Left forelimb (tissue), 1 donor: ENCODE results near the gene RBM33.
"Not testable (repeated sequence)": the region's sequence is repeated elsewhere in the genome, so short reads cannot be mapped to it uniquely, and the experiment has no call there.

Experiments used
- DNase-seq: peaks from one replicate; pipeline ENCODE4 v3.0.0-alpha.2; 2018; ENCODE audit warnings: low spot score

RBM33 gene

GRCh38 chr7:155644178-155644970 lies at the start of gene RBM33:
RBM33 (plus strand) TSS chr7:155644661; CDS start chr7:155644877, 216 bp downstream.
- peak; percentile 90 for DNase-seq

GRCh38 chr7:155594961-155595366 lies 49.5 kb upstream of the RBM33 start:
- DNase-seq = peak; percentile 37

DNA sequence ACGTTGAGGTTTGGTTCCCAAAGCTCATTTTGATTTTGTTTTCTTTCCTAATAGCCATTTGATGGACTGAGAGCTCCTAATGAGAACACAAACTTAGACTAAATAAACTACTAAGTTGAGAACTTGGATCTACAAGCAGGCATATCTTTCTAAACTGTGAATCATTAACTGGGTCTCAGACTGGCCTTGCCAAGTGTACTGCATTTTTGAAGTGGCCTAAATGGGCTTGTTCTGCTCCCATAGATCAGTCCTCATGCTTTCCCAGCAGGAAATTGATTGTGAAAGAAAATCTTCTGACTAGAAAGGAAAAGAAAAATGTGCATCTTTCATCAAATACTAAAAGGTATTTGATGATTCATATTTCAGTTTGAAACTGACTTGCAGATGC lies 46.7 kb upstream of the RBM33 start:
- peak; percentile 4 for DNase-seq

GRCh38 chr7:155598810-155599210 lies 45.7 kb upstream of the RBM33 start:
- peak; percentile 84 for DNase-seq

- peak; percentile 18 for DNase-seq
These were observed 42.3 kb upstream of the RBM33 start for GRCh38 chr7:155602156-155602555.

GRCh38 chr7:155602750-155603149 lies 41.7 kb upstream of the RBM33 start:
- DNase-seq = peak; percentile 14

- peak; percentile 38 for DNase-seq
These were observed 41.1 kb upstream of the RBM33 start for GRCh38 chr7:155603205-155603857.

- peak; percentile 8 for DNase-seq
These were observed 40.5 kb upstream of the RBM33 start for GRCh38 chr7:155603858-155604503.

GRCh38 chr7:155604504-155604997 lies 39.9 kb upstream of the RBM33 start:
- peak; percentile 41 for DNase-seq

- no peak for DNase-seq
These were observed 35.3 kb upstream of the RBM33 start for GRCh38 chr7:155609185-155609584.

GRCh38 chr7:155610633-155611193 lies 33.7 kb upstream of the RBM33 start:
- DNase-seq = no peak

DNA sequence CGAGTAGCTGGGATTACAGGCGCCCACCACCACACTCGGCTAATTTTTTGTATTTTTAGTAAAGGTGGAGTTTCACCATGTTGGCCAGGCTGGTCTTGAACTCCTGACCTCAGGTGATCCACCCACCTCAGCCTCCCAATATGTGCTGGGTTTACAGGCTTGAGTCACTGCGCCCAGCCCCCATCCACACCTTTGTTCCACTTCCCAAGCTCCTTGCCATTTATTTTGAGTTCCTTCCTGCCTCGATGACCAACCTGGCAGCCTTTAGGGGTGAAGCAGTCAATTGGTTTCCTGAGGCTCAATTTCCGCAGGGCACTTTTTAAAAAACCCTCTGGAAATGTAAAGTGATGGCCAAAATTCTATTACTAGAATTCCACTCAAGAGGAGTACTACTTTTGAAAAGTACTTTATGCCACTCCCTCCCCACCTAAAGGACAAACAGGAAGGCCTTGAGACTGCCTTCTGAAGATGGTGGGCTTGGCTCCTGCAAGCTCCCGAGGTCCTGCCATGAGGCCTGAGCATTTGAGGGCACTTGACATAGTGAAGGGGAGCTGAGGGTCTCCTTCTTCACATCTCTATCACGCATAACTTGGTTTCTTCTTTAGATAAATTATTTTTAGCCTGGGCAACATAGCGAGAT lies 32.5 kb upstream of the RBM33 start:
- DNase-seq = no peak

- no peak for DNase-seq
These were observed 31.8 kb upstream of the RBM33 start for GRCh38 chr7:155612658-155613057.

GRCh38 chr7:155615085-155615484 lies 29.4 kb upstream of the RBM33 start:
- DNase-seq = not testable (repeated sequence)

- DNase-seq = no peak
These were observed 25.5 kb upstream of the RBM33 start for GRCh38 chr7:155618708-155619633.

GRCh38 chr7:155619634-155620271 lies 24.7 kb upstream of the RBM33 start:
- no peak for DNase-seq

- DNase-seq = no peak
These were observed 24.0 kb upstream of the RBM33 start for GRCh38 chr7:155620497-155620896.

GRCh38 chr7:155621418-155621980 lies 23.0 kb upstream of the RBM33 start:
- no peak for DNase-seq

GRCh38 chr7:155624412-155624811 lies 20.0 kb upstream of the RBM33 start:
- DNase-seq = no peak

- DNase-seq = no peak
These were observed 18.9 kb upstream of the RBM33 start for GRCh38 chr7:155625557-155625956.
